ENCODE measurements around the gene CMIP. TPM values are rescaled to one million over a fixed set of nuclear protein-coding genes. Genes with fewer than 3 reads are reported as not detected.

The CMIP gene
- total and polyA plus RNA-seq, 10 of the 15 experiments (the other 5 are each of a cell fraction or from before 2014, with no cell fraction given): 1.2 to 43.2 (median 4.4) TPM

- no peak for TF ChIP-seq STAT1 (conservative IDR thresholded peaks at IDR 0.05)
These were observed 223.9 kb downstream of the CMIP start (continued) for GRCh38 chr16:81668243-81669097.

- ChIA-PET CTCF (no interaction called here), RAD21 (ENCODE audit: unreplicated experiment) (no interaction called here), SMC1A (ENCODE audit: uncharacterized antibody, unreplicated experiment) (interaction anchor here (0.5 kb wide), 1 partner anchor 42 kb away, joined by 4 read pairs; no protein-coding TSS in a partner anchor), POLR2A (no interaction called here)
- FAIRE-seq: no peak
- Histone ChIP-seq H3K27me3 (replicated peaks in 1 of 2; ENCODE audit: control insufficient read depth in 2 of 2, insufficient read depth in 2 of 2, low read length in 1 of 2) (no peaks in the 10 kb centered on the region), H3K4me3 (no peak overlapping the region), H3K79me2 (ENCODE audit: control insufficient read depth, insufficient read depth, low read length) (no peaks in the 10 kb centered on the region), H3K9me3 (replicated peaks; ENCODE audit: control insufficient read depth, insufficient read depth, low read length) (no peaks in the 10 kb centered on the region), H3K36me3 (ENCODE audit: control insufficient read depth in 2 of 2, insufficient read depth in 2 of 2, low read length in 1 of 2) (peaks cover 3 to 5% of the 10 kb centered on the region in 2 experiments; a peak in 2 of 4 replicates), H3K27ac (ENCODE audit: control insufficient read depth, insufficient read depth) (no peak overlapping the region), H2AFZ (ENCODE audit: control insufficient read depth, low read depth, low read length) (no peak overlapping the region), H3K4me1 (ENCODE audit: control insufficient read depth, insufficient read depth, low read length) (no peaks in the 10 kb centered on the region), H3K9ac (ENCODE audit: control insufficient read depth, insufficient read depth, low read length) (no peak overlapping the region), H4K20me1 (ENCODE audit: control insufficient read depth, insufficient read depth) (no peaks in the 10 kb centered on the region), H3K4me2 (ENCODE audit: control insufficient read depth, insufficient read depth) (no peak overlapping the region)
- BruUV-seq (replicated peaks): no TSS peak
- in situ Hi-C loops (cut with MboI): no loop called here
- TF ChIP-seq RAD21 (IDR thresholded peaks at IDR 0.05; ENCODE audit: insufficient read depth, low read depth, low read length) (no peak), FOS (IDR thresholded peaks at IDR 0.05; ENCODE audit: borderline replicate concordance, extremely low read depth, insufficient read length) (no peak), SREBF2 (IDR thresholded peaks at IDR 0.05; ENCODE audit: low read length) (no peak), NBN (IDR thresholded peaks at IDR 0.05) (no peak), ZSCAN29 (IDR thresholded peaks at IDR 0.05) (no peak), LARP7 (IDR thresholded peaks at IDR 0.05) (no peak), POLR2AphosphoS5 (IDR thresholded peaks at IDR 0.05; ENCODE audit: low read length) (no peak), HDAC2 (IDR thresholded peaks at IDR 0.05) (no peak), CREB1 (IDR thresholded peaks at IDR 0.05; ENCODE audit: low read depth) (no peak), NR2F1 (conservative IDR thresholded peaks at IDR 0.05) (no peak), POU2F2 (IDR thresholded peaks at IDR 0.05; ENCODE audit: borderline replicate concordance, low read depth, low read length) (no peak)
- TF ChIP-seq, protein P1, sequence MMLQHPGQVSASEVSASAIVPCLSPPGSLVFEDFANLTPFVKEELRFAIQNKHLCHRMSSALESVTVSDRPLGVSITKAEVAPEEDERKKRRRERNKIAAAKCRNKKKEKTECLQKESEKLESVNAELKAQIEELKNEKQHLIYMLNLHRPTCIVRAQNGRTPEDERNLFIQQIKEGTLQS (IDR thresholded peaks at IDR 0.05; ENCODE audit: borderline replicate concordance, extremely low read depth, low read depth, low read length): no peak
- TF ChIP-seq, protein P2, sequence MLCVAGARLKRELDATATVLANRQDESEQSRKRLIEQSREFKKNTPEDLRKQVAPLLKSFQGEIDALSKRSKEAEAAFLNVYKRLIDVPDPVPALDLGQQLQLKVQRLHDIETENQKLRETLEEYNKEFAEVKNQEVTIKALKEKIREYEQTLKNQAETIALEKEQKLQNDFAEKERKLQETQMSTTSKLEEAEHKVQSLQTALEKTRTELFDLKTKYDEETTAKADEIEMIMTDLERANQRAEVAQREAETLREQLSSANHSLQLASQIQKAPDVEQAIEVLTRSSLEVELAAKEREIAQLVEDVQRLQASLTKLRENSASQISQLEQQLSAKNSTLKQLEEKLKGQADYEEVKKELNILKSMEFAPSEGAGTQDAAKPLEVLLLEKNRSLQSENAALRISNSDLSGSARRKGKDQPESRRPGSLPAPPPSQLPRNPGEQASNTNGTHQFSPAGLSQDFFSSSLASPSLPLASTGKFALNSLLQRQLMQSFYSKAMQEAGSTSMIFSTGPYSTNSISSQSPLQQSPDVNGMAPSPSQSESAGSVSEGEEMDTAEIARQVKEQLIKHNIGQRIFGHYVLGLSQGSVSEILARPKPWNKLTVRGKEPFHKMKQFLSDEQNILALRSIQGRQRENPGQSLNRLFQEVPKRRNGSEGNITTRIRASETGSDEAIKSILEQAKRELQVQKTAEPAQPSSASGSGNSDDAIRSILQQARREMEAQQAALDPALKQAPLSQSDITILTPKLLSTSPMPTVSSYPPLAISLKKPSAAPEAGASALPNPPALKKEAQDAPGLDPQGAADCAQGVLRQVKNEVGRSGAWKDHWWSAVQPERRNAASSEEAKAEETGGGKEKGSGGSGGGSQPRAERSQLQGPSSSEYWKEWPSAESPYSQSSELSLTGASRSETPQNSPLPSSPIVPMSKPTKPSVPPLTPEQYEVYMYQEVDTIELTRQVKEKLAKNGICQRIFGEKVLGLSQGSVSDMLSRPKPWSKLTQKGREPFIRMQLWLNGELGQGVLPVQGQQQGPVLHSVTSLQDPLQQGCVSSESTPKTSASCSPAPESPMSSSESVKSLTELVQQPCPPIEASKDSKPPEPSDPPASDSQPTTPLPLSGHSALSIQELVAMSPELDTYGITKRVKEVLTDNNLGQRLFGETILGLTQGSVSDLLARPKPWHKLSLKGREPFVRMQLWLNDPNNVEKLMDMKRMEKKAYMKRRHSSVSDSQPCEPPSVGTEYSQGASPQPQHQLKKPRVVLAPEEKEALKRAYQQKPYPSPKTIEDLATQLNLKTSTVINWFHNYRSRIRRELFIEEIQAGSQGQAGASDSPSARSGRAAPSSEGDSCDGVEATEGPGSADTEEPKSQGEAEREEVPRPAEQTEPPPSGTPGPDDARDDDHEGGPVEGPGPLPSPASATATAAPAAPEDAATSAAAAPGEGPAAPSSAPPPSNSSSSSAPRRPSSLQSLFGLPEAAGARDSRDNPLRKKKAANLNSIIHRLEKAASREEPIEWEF (IDR thresholded peaks at IDR 0.05; ENCODE audit: insufficient replicate concordance, low read depth, low read length): no peak
- TF ChIP-seq, protein P3, sequence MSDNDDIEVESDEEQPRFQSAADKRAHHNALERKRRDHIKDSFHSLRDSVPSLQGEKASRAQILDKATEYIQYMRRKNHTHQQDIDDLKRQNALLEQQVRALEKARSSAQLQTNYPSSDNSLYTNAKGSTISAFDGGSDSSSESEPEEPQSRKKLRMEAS (IDR thresholded peaks at IDR 0.05; ENCODE audit: low read depth, low read length): no peak
- WGBS (ENCODE audit: insufficient coverage, insufficient replicate concordance, low lambda C conversion rate, missing lambda C conversion rate): 95% methylated on average over 23 of the region's 23 CpGs
- DNase-seq (ENCODE audit: low read depth, low spot score): no peak
- no peak for ATAC-seq
- intact Hi-C loops (cut with micrococcal nuclease; ENCODE audit: unreplicated experiment): no loop called here
These were observed 225.1 kb downstream of the CMIP start for GRCh38 chr16:81669473-81670350.

Data from GM12878 (cell line).